ENCODE measurements around the gene RPE. TPM values are rescaled to one million over a fixed set of nuclear protein-coding genes. Genes with fewer than 3 reads are reported as not detected.

The RPE gene
- total RNA-seq, 2 donors from 2014 or later: 47.5 to 71.6 TPM

DNA sequence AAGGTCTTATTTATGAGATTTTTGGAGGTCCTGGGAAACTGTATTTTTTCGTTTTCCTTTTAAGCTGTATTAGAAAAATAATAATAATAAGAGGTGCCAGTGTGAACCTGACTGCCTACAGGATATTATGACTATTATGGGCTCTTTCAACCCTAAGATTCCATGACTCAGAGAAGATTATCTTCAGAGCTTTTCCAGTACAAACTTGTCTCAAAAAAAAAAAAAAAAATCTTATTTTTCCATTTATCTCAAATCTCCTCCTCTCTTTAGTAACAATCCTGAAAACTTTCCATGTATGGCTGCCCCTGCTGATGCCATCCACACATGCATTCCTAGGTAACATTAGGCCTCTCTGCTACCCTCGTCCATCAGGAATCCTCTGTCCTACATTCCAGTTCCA is 36.7 kb upstream of the RPE start:
- Histone ChIP-seq H3K27me3 (no peaks in the 10 kb centered on the region), H3K36me3 (no peaks in the 10 kb centered on the region), H3K4me1 (no peaks in the 10 kb centered on the region), H3K9ac (ENCODE audit: low read depth in 2 of 2, low read length in 2 of 2) (no peak overlapping the region), H3K4me3 (no peak overlapping the region), H3K27ac (no peak overlapping the region), H3K9me3 (no peaks in the 10 kb centered on the region)
- DNase-seq: no peak
- TF ChIP-seq, protein P1, sequence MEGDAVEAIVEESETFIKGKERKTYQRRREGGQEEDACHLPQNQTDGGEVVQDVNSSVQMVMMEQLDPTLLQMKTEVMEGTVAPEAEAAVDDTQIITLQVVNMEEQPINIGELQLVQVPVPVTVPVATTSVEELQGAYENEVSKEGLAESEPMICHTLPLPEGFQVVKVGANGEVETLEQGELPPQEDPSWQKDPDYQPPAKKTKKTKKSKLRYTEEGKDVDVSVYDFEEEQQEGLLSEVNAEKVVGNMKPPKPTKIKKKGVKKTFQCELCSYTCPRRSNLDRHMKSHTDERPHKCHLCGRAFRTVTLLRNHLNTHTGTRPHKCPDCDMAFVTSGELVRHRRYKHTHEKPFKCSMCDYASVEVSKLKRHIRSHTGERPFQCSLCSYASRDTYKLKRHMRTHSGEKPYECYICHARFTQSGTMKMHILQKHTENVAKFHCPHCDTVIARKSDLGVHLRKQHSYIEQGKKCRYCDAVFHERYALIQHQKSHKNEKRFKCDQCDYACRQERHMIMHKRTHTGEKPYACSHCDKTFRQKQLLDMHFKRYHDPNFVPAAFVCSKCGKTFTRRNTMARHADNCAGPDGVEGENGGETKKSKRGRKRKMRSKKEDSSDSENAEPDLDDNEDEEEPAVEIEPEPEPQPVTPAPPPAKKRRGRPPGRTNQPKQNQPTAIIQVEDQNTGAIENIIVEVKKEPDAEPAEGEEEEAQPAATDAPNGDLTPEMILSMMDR (IDR thresholded peaks at IDR 0.05): no peak
- intact Hi-C loops (cut with DNase I): no loop called here

DNA sequence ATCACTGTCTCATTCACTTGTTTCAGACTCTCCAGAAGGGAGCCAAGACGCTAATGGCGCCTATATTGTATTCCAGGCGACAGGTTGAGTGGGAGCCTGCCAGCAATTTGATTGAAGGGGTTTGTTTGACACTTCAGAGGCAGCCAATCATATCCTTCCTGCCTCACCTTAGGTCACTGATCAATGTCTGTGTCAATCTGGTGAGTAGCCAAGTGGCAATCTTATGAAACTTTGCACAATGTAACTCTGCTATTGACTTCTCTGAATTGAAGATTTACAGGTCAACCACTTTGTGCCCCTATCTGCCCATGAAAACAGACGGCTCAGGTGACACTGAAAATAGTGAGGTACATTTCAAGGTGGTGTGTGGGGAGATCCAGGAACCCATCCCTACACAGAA is 32.7 kb upstream of the RPE start:
- Histone ChIP-seq H3K27me3 (no peaks in the 10 kb centered on the region), H3K4me3 (no peak overlapping the region), H3K36me3 (no peaks in the 10 kb centered on the region), H3K9me3 (no peaks in the 10 kb centered on the region), H3K4me1 (no peaks in the 10 kb centered on the region), H3K27ac (no peak overlapping the region), H3K9ac (ENCODE audit: low read depth in 2 of 2, low read length in 2 of 2) (no peak overlapping the region)
- TF ChIP-seq, protein P1 (IDR thresholded peaks at IDR 0.05): no peak
- DNase-seq: no peak
- intact Hi-C loops (cut with DNase I): no loop called here

DNA sequence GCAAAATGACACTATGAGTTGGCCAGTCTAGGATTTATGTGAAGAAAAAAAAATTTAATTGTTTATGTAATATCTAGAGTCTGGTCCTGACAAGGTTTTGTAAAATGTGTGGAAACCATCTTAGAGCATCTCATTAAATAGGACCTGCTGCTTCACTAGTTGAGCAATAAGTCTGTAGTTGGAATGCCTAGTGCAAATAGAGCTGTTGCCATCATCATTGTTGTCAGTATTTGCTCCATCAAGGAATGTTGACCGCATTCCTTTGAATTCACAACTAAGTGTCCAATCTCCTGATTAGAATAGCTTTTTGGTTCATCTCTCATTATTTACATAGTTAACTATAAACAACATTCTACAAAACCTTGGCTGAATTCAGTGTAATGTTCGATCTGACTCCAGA is 32.2 kb upstream of the RPE start:
- Histone ChIP-seq H3K9me3 (no peaks in the 10 kb centered on the region), H3K27ac (no peak overlapping the region), H3K4me3 (no peak overlapping the region), H3K4me1 (no peaks in the 10 kb centered on the region), H3K27me3 (no peaks in the 10 kb centered on the region), H3K9ac (ENCODE audit: low read depth in 2 of 2, low read length in 2 of 2) (no peak overlapping the region), H3K36me3 (no peaks in the 10 kb centered on the region)
- intact Hi-C loops (cut with DNase I): no loop called here
- TF ChIP-seq, protein P1 (IDR thresholded peaks at IDR 0.05): no peak
- DNase-seq: no peak

DNA sequence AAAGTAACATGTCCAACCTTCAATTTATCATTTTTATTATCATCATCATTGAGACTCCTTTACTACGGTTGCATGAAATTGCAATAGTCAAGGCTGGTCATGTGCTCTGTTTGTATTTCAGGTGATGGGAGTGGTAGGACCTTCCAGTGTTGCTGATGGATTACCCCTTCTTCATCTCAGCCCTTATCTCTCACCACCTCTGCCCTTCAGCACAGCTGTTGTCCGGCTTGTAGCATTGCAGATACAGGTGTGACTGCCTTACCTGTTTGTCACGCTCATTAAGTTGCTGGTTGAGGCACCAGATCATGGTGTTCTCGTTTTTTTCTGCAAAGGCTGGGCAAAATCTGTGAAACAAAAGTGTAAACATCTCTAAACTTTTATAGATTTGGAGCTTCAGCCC is 31.7 kb upstream of the RPE start:
- intact Hi-C loops (cut with DNase I): no loop called here
- Histone ChIP-seq H3K9ac (ENCODE audit: low read depth in 2 of 2, low read length in 2 of 2) (no peak overlapping the region), H3K4me1 (no peaks in the 10 kb centered on the region), H3K27ac (no peak overlapping the region), H3K4me3 (no peak overlapping the region), H3K9me3 (no peaks in the 10 kb centered on the region), H3K36me3 (no peaks in the 10 kb centered on the region), H3K27me3 (no peaks in the 10 kb centered on the region)
- DNase-seq: no peak
- TF ChIP-seq, protein P1 (IDR thresholded peaks at IDR 0.05): no peak

DNA sequence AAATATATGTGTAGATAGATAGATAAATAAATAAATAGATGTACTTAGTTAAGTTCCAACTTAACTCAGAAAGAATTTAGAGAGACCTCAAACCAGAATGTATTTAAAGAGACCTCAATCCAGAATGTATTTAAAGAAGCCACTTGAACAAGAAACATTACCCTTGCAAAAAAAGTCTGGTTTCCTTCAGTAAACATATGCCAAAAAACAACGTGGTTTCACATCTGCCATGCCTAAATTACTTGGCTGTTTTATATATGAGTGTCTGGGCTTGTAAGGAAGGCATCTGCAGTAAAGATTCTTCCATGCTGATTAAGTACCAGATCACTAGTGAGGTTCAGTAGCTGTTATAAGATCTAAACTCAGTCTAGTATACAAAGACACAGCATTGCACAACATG is 29.1 kb upstream of the RPE start:
- DNase-seq: no peak
- H3K27ac ChIP-seq: no peak overlapping the region
- H3K9ac ChIP-seq (ENCODE audit: low read depth in 2 of 2, low read length in 2 of 2): no peak overlapping the region
- H3K9me3 ChIP-seq: no peaks in the 10 kb centered on the region
- H3K4me1 ChIP-seq: no peaks in the 10 kb centered on the region
- no peaks in the 10 kb centered on the region for H3K36me3 ChIP-seq
- H3K4me3 ChIP-seq: no peak overlapping the region
- no peaks in the 10 kb centered on the region for H3K27me3 ChIP-seq
- TF ChIP-seq, protein P1 (IDR thresholded peaks at IDR 0.05): no peak
- intact Hi-C loops (cut with DNase I): no loop called here

DNA sequence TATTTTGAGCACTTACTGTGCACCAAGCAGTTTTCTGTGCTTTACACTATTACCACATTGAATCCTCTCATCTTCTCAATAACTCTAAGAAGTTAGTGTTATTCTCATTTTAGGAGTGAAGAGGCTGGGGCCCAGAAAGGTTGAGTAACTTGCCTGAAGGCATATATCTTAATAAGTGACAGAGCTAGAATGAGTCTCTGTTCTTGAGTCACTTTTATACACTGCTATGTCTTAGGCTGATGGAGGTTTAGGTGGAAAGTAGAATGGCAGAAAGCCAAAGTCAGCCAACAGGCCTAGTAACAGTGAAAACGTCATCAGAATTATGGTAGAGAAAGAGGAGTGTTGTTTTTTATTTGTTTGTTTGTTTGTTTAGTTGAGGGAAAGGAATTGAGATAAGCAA is 27.9 kb upstream of the RPE start:
- no peak overlapping the region for H3K27ac ChIP-seq
- intact Hi-C loops (cut with DNase I): no loop called here
- H3K9me3 ChIP-seq: no peaks in the 10 kb centered on the region
- H3K9ac ChIP-seq (ENCODE audit: low read depth in 2 of 2, low read length in 2 of 2): no peak overlapping the region
- no peaks in the 10 kb centered on the region for H3K36me3 ChIP-seq
- no peaks in the 10 kb centered on the region for H3K4me1 ChIP-seq
- H3K4me3 ChIP-seq: no peak overlapping the region
- DNase-seq: no peak
- H3K27me3 ChIP-seq: no peaks in the 10 kb centered on the region
- TF ChIP-seq, protein P1 (IDR thresholded peaks at IDR 0.05): no peak

Data from colonic mucosa (tissue), 4 donors.